ENCODE results near the gene CDK9. TPM values are rescaled to one million over a fixed set of nuclear protein-coding genes. Genes with fewer than 3 reads are reported as not detected.

CDK9 gene
- total RNA-seq, 1 donor from 2014 or later, result 78.5 TPM

GRCh38 chr9:127744398-127745110, 41.3 kb upstream of the CDK9 start:
- TF ChIP-seq, protein P1, sequence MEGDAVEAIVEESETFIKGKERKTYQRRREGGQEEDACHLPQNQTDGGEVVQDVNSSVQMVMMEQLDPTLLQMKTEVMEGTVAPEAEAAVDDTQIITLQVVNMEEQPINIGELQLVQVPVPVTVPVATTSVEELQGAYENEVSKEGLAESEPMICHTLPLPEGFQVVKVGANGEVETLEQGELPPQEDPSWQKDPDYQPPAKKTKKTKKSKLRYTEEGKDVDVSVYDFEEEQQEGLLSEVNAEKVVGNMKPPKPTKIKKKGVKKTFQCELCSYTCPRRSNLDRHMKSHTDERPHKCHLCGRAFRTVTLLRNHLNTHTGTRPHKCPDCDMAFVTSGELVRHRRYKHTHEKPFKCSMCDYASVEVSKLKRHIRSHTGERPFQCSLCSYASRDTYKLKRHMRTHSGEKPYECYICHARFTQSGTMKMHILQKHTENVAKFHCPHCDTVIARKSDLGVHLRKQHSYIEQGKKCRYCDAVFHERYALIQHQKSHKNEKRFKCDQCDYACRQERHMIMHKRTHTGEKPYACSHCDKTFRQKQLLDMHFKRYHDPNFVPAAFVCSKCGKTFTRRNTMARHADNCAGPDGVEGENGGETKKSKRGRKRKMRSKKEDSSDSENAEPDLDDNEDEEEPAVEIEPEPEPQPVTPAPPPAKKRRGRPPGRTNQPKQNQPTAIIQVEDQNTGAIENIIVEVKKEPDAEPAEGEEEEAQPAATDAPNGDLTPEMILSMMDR (IDR thresholded peaks at IDR 0.05; ENCODE audit: insufficient read depth, low read length, severe bottlenecking), result no peak
- no peak for FAIRE-seq
- Histone ChIP-seq H3K36me3 (ENCODE audit: control insufficient read depth, insufficient read depth, low read length) (no peaks in the 10 kb centered on the region), H3K27me3 (ENCODE audit: control insufficient read depth, insufficient read depth, low read length) (no peaks in the 10 kb centered on the region), H3K4me3 (ENCODE audit: low read depth, low read length) (no peak overlapping the region)
- DNase-seq (ENCODE audit: low read depth), result no peak

GRCh38 chr9:127746959-127747569, 38.8 kb upstream of the CDK9 start:
- no peak for DNase-seq (ENCODE audit: low read depth)
- FAIRE-seq, result no peak
- Histone ChIP-seq H3K4me3 (ENCODE audit: low read depth, low read length) (no peak overlapping the region), H3K27me3 (ENCODE audit: control insufficient read depth, insufficient read depth, low read length) (no peaks in the 10 kb centered on the region), H3K36me3 (ENCODE audit: control insufficient read depth, insufficient read depth, low read length) (no peaks in the 10 kb centered on the region)
- TF ChIP-seq, protein P1 (IDR thresholded peaks at IDR 0.05; ENCODE audit: insufficient read depth, low read length, severe bottlenecking), result no peak

GRCh38 chr9:127749090-127749787, 36.6 kb upstream of the CDK9 start:
- FAIRE-seq (peak; percentile 82), DNase-seq (ENCODE audit: low read depth) (no peak)
- Histone ChIP-seq H3K4me3 (ENCODE audit: low read depth, low read length) (no peak overlapping the region), H3K36me3 (ENCODE audit: control insufficient read depth, insufficient read depth, low read length) (no peaks in the 10 kb centered on the region), H3K27me3 (ENCODE audit: control insufficient read depth, insufficient read depth, low read length) (peaks cover 13% of the 10 kb centered on the region)
- TF ChIP-seq, protein P1 (IDR thresholded peaks at IDR 0.05; ENCODE audit: insufficient read depth, low read length, severe bottlenecking), result no peak

GRCh38 chr9:127751269-127752054, 34.4 kb upstream of the CDK9 start:
- Histone ChIP-seq H3K27me3 (ENCODE audit: control insufficient read depth, insufficient read depth, low read length) (peaks cover 25% of the 10 kb centered on the region), H3K4me3 (ENCODE audit: low read depth, low read length) (no peak overlapping the region), H3K36me3 (ENCODE audit: control insufficient read depth, insufficient read depth, low read length) (no peaks in the 10 kb centered on the region)
- DNase-seq (ENCODE audit: low read depth), result peak; percentile 14
- TF ChIP-seq, protein P1 (IDR thresholded peaks at IDR 0.05; ENCODE audit: insufficient read depth, low read length, severe bottlenecking), result no peak
- peak; percentile 55 for FAIRE-seq

- Histone ChIP-seq H3K4me3 (ENCODE audit: low read depth, low read length) (no peak overlapping the region), H3K27me3 (ENCODE audit: control insufficient read depth, insufficient read depth, low read length) (peaks cover 25% of the 10 kb centered on the region), H3K36me3 (ENCODE audit: control insufficient read depth, insufficient read depth, low read length) (no peaks in the 10 kb centered on the region)
- TF ChIP-seq, protein P1 (IDR thresholded peaks at IDR 0.05; ENCODE audit: insufficient read depth, low read length, severe bottlenecking), result no peak
- FAIRE-seq (no peak), DNase-seq (ENCODE audit: low read depth) (no peak)
Observed at GRCh38 chr9:127753148-127753547, 32.7 kb upstream of the CDK9 start.
